Endothelial cell of hepatic sinusoid (primary cell): Measurements from ENCODE around the gene SLAIN1.

Experiments
- in situ Hi-C: cut with HindIII; loops from 2 replicates; pipeline ENCODE4 v1.10.0; 2017; ENCODE audit warnings: low sequenced_read_pairs

Gene SLAIN1

GRCh38 chr13:77751513-77752456 is 54.3 kb downstream of the SLAIN1 start:
- in situ Hi-C loops, result no loop called here

DNA sequence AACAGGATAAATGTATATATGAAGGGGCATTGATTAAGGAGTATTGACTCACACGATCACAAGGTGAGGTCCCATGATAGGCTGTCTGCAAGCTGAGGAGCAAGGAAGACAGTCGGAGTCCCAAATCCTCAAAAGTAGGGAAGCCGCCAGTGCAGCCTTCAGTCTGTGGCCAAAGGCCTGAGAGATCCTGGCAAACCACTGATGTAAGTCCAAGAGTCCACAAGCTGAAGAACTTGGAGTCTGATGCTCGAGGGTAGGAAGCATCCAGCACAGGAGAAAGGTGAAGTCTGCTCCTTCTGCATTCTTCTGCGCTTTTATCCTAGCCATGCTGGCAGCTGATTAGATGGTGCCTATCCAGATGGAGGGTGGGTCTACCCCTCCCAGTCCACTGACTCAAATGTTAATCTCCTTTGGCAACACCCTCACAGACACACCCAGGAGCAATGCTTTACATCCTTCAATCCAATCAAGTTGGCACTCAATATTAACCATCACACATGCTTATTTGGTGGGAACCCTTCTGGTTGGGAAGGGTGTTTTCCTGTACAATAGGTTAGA is 55.1 kb downstream of the SLAIN1 start:
- in situ Hi-C loops, result no loop called here

- in situ Hi-C loops, result no loop called here
Observed at GRCh38 chr13:77760893-77761292, 63.4 kb downstream of the SLAIN1 start.

- in situ Hi-C loops, result no loop called here
Observed at GRCh38 chr13:77767413-77767812, 69.9 kb downstream of the SLAIN1 start.

- in situ Hi-C loops, result no loop called here
Observed at GRCh38 chr13:77774181-77774580, 76.7 kb downstream of the SLAIN1 start.

GRCh38 chr13:77776704-77777103 is 79.2 kb downstream of the SLAIN1 start:
- in situ Hi-C loops, result no loop called here

DNA sequence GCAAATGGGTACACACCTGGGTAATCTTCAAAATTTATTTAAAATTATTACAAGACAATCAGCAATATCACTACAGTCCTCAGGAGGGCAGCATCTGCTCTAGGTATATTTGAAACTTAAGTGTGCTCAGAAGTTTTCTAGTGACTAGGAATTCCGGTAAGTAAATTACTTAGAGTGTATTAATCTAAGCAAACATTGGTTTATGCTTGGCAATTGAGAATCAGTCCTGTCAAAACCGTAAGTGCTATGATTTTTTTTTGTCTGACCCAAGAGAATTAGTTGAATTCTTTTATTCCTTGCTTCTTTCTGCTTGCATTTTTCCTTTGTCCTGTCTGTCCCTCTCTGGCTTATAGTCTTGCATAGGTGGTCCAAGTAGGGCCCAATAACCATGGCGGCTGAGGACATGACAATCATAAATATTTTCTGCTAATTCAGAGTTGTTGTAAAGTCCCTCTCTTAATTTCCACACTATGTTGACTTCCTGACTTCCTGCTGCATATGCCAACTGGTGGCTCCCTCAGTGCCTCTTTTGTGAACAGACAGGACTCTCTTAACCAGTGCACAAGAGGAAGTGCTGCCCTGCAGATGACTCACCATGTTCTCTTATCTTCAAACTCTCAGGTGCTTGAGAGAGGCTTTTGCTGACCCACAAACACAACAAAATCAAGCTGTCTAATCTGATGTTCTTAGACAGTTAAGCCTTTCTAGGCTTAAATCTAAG is 82.2 kb downstream of the SLAIN1 start:
- in situ Hi-C loops, result no loop called here

DNA sequence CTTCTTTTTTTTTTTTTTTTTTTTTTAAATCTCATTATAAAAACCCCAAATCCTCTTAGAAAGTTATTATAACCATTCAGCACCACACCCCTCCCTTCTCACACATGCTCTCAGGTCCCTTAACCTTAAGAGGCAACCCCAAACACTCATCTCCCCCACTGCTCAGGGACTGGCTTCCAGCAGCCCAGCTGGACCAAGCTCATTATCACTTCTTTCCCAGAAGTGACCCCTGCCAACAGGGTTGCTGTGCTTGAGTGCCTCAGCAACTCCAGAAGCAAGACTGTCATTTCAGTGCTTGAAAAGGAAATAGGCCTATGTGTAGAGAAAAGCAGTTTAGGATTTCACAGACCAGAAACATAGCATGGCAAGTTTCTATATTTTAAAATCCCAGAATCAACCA is 84.3 kb downstream of the SLAIN1 start:
- in situ Hi-C loops, result no loop called here

GRCh38 chr13:77784515-77784914 is 87.0 kb downstream of the SLAIN1 start:
- in situ Hi-C loops, result no loop called here

- in situ Hi-C loops, result no loop called here
Observed at GRCh38 chr13:77786695-77787287, 89.3 kb downstream of the SLAIN1 start.

DNA sequence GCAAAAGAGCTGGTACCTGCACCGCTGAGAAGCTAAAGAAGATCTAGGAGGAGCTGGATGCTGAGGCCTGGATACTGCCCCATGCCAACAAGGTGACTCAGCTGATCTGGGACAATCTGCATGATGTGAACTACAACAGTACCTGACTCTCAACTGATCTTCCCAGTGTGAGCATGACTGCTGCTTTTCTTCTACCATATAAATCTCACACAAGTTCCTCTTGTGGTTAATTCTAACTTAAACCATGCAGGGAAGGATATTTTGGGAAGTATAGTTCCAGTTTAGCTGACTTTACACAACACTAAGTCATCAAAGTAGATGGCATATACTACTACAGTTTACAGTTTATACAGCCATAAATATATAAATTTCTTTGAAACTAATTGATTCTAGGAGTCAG is 91.9 kb downstream of the SLAIN1 start:
- in situ Hi-C loops, result no loop called here

DNA sequence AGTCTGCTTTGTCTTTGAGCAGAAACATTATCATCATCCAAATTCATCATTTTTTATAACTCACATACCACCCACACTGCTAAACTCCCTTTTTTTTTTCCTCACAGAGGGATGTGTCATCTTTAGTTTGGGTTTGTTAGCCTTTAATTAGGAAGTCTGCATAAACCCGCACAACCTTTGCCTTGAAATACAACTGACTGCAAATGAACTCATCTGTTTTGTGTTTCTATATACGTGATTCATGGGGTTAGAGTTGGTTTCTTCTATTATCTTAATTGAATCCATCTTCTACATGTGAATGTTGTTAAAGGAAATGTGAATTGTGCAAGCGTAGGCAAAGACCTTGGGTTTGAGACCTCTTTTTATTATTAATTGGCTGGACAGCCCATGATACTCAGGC is 102.7 kb downstream of the SLAIN1 start:
- in situ Hi-C loops, result no loop called here

- in situ Hi-C loops, result no loop called here
Observed at GRCh38 chr13:77806518-77806917, 109.0 kb downstream of the SLAIN1 start.

GRCh38 chr13:77807431-77808135 is 110.1 kb downstream of the SLAIN1 start:
- in situ Hi-C loops, result no loop called here

DNA sequence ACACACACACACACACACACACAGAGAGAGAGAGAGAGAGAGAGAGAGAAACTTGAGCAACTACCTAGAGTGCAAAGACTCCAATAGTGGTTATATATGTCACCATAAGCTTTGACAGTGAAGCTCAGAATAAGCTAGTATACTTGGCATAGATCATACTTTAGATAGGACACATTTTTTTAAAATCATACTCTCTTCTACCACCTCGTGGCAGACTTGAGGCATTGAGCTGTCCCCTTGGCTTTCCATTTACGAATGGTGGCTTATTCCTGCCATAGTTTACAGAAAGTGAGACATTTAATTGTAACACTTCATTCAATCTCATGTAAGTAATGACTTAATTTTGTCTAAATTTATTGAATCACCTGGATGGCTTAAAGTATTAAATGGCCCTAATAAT is 112.9 kb downstream of the SLAIN1 start:
- in situ Hi-C loops, result loop anchor here (5.0 kb wide), 1 partner anchor 37 kb away; no protein-coding TSS in a partner anchor

DNA sequence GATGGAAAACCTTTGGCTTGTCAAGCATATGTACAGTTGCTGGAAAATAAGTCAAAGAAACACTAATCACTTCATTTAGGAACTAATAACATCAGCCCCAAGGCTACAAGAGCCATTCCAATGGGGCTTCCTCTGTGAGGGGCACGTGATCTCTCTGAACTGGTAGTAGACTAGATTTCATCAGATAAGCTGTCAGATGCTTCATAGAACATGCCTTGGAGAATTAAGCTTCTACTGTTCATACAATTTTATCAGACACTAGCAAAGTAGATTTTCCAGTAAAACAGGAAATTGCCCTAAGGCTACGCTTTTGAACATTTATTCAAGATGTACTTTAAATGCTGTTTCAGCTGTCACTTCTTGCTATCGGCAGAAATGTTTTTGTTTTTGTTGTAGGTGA is 113.4 kb downstream of the SLAIN1 start:
- in situ Hi-C loops, result loop anchor here (5.0 kb wide), 1 partner anchor 36 kb away; no protein-coding TSS in a partner anchor

DNA sequence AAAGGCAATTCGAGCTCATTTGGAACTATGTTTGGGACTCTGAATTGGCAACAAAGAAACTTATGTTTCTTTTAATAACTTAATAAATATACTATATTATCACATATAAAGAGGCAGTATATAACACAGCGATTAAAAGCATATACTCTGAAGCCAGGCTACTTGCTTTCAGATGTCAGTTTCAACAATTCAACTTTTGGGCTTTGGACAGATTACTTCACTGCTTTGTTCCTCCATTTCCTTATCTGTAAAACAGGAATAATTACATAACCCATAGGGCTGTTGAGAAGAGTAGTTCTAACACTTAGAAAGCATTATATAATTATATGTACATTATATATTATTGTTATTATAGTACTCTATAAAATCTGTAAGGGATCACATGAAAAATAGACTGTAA is 113.9 kb downstream of the SLAIN1 start:
- in situ Hi-C loops, result loop anchor here (5.0 kb wide), 1 partner anchor 36 kb away; no protein-coding TSS in a partner anchor

DNA sequence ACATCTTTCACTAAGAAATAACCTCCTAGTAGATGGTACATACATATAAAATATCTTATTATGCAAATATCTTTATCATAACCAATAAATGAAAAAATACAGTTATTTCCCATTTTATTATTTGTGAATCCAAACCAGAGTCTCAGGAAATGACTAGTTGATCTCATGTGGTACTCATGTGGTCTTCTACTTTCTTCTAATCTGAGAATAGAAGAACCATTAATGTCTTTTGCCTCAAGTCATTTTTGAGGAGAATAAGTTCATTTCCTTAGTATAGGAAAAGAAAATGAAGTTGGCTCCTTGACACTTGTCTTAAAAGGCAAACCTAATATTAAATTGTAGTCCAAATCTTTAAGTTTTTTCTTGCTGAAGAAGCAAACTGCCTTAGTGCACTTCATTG is 114.5 kb downstream of the SLAIN1 start:
- in situ Hi-C loops, result loop anchor here (5.0 kb wide), 1 partner anchor 35 kb away; no protein-coding TSS in a partner anchor
